Transverse colon (tissue), 4 donors: ENCODE results near the gene ZFX.

Source experiments
- POLR2A ChIP-seq: fragments of 450-650 bp; IDR thresholded peaks from one replicate; pipeline ENCODE4 v1.6.1; 2016; ENCODE audit warnings: antibody characterized with exemption, mild to moderate bottlenecking, moderate library complexity
- POLR2AphosphoS5 ChIP-seq, 3 donors: sonication (generic); formaldehyde crosslinking; IDR thresholded peaks; one replicate each; pipeline ENCODE4 v1.6.1; 2016; ENCODE audit warnings: antibody characterized with exemption in 3 of 3
- TF ChIP-seq, protein P1 (sequence below), 5 experiments: fragments of 200-600 bp in 3 of 5; fragments of 450-650 bp in 2 of 5; sonication (generic) in 3 of 5; IDR thresholded peaks; 1 replicate in 2 of 5; 2 replicates in 3 of 5; pipeline ENCODE4 v1.5.1; 2016 to 2017; ENCODE audit warnings: antibody characterized with exemption in 5 of 5, inconsistent platforms in 3 of 5, mild to moderate bottlenecking in 2 of 5, moderate library complexity in 1 of 5

DNA sequence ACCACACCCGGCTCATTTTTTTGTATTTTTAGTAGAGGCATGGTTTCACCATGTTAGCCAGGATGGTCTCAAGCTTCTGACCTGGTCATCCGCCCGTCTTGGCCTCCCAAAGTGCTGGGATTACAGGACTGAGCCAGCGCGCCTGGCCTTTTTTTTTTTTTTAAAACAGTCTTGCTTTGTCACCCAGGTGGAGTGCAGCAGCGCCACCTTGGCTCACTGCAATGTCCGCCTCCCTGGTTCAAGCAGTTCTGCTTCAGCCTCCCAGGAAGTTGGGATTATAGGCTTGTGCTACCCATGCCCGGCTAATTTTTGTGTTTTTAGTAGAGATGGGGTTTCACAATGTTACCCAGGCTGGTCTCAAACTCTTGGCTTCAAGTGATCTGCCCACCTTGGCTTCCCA, 28.9 kb downstream of the ZFX start:
- TF ChIP-seq, protein P1, sequence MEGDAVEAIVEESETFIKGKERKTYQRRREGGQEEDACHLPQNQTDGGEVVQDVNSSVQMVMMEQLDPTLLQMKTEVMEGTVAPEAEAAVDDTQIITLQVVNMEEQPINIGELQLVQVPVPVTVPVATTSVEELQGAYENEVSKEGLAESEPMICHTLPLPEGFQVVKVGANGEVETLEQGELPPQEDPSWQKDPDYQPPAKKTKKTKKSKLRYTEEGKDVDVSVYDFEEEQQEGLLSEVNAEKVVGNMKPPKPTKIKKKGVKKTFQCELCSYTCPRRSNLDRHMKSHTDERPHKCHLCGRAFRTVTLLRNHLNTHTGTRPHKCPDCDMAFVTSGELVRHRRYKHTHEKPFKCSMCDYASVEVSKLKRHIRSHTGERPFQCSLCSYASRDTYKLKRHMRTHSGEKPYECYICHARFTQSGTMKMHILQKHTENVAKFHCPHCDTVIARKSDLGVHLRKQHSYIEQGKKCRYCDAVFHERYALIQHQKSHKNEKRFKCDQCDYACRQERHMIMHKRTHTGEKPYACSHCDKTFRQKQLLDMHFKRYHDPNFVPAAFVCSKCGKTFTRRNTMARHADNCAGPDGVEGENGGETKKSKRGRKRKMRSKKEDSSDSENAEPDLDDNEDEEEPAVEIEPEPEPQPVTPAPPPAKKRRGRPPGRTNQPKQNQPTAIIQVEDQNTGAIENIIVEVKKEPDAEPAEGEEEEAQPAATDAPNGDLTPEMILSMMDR (IDR thresholded peaks at IDR 0.05): no peak
- no peak for TF ChIP-seq POLR2A
- no peak for TF ChIP-seq POLR2AphosphoS5 (IDR thresholded peaks at IDR 0.05)
